Panc1 (cell line): ENCODE results near the gene PDS5A.

ENCODE experiments used
- POLR2AphosphoS5 ChIP-seq: IDR thresholded peaks from 2 replicates; pipeline ENCODE4 v1.6.1; 2012; ENCODE audit warnings: mild to moderate bottlenecking, low read depth, low read length, moderate library complexity
- TF ChIP-seq, protein P1 (sequence below): fragments of 450-650 bp; IDR thresholded peaks from 2 replicates; pipeline ENCODE4 v1.5.1; 2017; ENCODE audit warnings: mild to moderate bottlenecking

DNA sequence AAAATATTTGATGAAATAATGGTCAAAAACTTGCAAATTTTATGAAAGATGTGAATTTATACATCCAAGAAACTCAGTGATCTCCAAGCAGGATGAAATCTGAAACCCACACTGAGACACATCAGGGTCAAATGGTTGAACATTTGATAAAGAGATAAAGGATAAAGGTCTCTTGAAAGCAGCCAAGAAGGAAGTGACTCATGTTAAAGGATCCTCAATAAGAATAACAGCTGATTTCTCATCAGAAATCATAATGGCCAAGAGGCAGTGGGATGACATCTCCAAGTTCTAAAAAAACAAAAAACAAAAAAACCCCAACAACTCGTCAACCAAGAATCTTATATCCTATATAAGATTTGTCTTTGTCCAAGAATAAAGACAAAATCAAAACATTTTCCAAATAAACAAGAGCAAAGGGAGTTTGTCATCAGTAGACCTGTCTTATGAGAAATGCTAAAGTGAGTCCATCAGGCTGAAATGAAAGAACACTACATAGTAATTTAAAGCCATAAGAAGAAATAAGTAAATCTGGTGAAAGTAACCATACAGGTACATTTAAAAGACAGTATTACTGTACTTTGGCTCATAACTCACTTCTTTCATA, 121.7 kb downstream of the PDS5A start:
- no peak for TF ChIP-seq POLR2AphosphoS5
- TF ChIP-seq, protein P1, sequence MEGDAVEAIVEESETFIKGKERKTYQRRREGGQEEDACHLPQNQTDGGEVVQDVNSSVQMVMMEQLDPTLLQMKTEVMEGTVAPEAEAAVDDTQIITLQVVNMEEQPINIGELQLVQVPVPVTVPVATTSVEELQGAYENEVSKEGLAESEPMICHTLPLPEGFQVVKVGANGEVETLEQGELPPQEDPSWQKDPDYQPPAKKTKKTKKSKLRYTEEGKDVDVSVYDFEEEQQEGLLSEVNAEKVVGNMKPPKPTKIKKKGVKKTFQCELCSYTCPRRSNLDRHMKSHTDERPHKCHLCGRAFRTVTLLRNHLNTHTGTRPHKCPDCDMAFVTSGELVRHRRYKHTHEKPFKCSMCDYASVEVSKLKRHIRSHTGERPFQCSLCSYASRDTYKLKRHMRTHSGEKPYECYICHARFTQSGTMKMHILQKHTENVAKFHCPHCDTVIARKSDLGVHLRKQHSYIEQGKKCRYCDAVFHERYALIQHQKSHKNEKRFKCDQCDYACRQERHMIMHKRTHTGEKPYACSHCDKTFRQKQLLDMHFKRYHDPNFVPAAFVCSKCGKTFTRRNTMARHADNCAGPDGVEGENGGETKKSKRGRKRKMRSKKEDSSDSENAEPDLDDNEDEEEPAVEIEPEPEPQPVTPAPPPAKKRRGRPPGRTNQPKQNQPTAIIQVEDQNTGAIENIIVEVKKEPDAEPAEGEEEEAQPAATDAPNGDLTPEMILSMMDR, result no peak
